HCT116 (cell line): ENCODE results near the gene EMILIN2. TPM values are rescaled to one million over a fixed set of nuclear protein-coding genes. Genes with fewer than 3 reads are reported as not detected.

Source experiments
- ATAC-seq: fragments of 200-7000 bp; cut with Tn5 transposase; 2 replicates; pipeline ENCODE4 v1.9.1; 2020; ENCODE audit warnings: mild to moderate bottlenecking, moderate library complexity
- BruUV-seq: library from RNA; stranded (reverse); fragments of 400-500 nt; replicated peaks from 2 replicates; lab custom pipeline; 2021; lab: Mats Ljungman, UMichigan
- CTCF ChIA-PET: fragments of 300-600 bp; sonication (Branson Sonifier 250); formaldehyde crosslinking; loops from one replicate; lab custom pipeline; 2021; ENCODE audit warnings: antibody characterized with exemption; lab: Charles Lee
- POLR2A ChIA-PET: fragments of 300-600, 350-600 bp; sonication (Branson Sonifier 250); formaldehyde crosslinking; loops from one replicate; lab custom pipeline; 2021; ENCODE audit warnings: antibody characterized with exemption; lab: Charles Lee
- RAD21 ChIA-PET, 2 experiments: fragments of 300-600 bp; sonication (Branson Sonifier 250); formaldehyde crosslinking; loops; one replicate each; lab custom pipeline; 2023; ENCODE audit warnings: low total read pairs in 2 of 2; ENCODE audit not compliant: uncharacterized antibody in 2 of 2, unreplicated experiment in 2 of 2, low non-redundant PET in 1 of 2; lab: Charles Lee
- DNase-seq: peaks from one replicate; pipeline ENCODE4 v3.0.0-alpha.2; 2010; ENCODE audit warnings: low read depth, low spot score
- H2AFZ ChIP-seq: fragments of 200-600 bp; shearing (Covaris generic), sonication (generic); 2 replicates; pipeline ENCODE4 v1.6.1; 2017; ENCODE audit warnings: low read depth, mixed run types, mixed read lengths, antibody characterized with exemption, low read length; ENCODE audit not compliant: poor library complexity, severe bottlenecking
- H3K27ac ChIP-seq: 2 replicates; pipeline ENCODE4 v1.5.1; 2012; ENCODE audit warnings: low read depth, low read length
- H3K27me3 ChIP-seq: fragments of 200-600 bp; sonication (generic); 2 replicates; pipeline ENCODE4 v1.6.1; 2016; ENCODE audit warnings: mixed run types, low read length, mixed read lengths; ENCODE audit not compliant: insufficient read depth
- H3K36me3 ChIP-seq, 2 experiments: fragments of 200-500 bp in 1 of 2; fragments of 200-600 bp in 1 of 2; sonication (Bioruptor generic) in 1 of 2; sonication (generic) in 1 of 2; 2 replicates each; pipeline versions ENCODE4 v1.5.1 to v1.6.1; 2014 to 2016; ENCODE audit warnings: low read length in 2 of 2, inconsistent platforms in 1 of 2, mixed read lengths in 1 of 2, mixed run types in 1 of 2; ENCODE audit not compliant: insufficient read depth in 2 of 2, control insufficient read depth in 1 of 2
- H3K4me1 ChIP-seq, 2 experiments: fragments of 200-600 bp in 1 of 2; sonication (generic) in 1 of 2; 2 replicates each; pipeline versions ENCODE4 v1.5.1 to v1.6.1; 2012 to 2017; ENCODE audit warnings: low read length in 2 of 2, inconsistent platforms in 1 of 2, mild to moderate bottlenecking in 1 of 2, mixed read lengths in 1 of 2, mixed run types in 1 of 2, moderate library complexity in 1 of 2; ENCODE audit not compliant: insufficient read depth in 2 of 2, control insufficient read depth in 1 of 2
- H3K4me2 ChIP-seq: fragments of 200-600 bp; sonication (generic); 2 replicates; pipeline ENCODE4 v1.6.1; 2017; ENCODE audit warnings: mixed run types, low read length, mixed read lengths
- H3K4me3 ChIP-seq, 2 experiments: fragments of 200-600 bp in 1 of 2; sonication (generic) in 1 of 2; replicated peaks in 1 of 2; 2 replicates each; pipeline ENCODE4 v1.5.1; 2011 to 2016; ENCODE audit warnings: low read length in 2 of 2, control low read depth in 1 of 2, low read depth in 1 of 2, mild to moderate bottlenecking in 1 of 2, mixed read lengths in 1 of 2, mixed run types in 1 of 2
- H3K79me2 ChIP-seq: fragments of 200-600 bp; sonication (generic); 2 replicates; pipeline ENCODE4 v1.6.1; 2017; ENCODE audit warnings: mild to moderate bottlenecking, mixed run types, low read length, moderate library complexity, mixed read lengths; ENCODE audit not compliant: insufficient read depth
- H3K9ac ChIP-seq: fragments of 200-600 bp; sonication (generic); 2 replicates; pipeline ENCODE4 v1.6.1; 2016; ENCODE audit warnings: low read length, mixed read lengths
- H3K9me2 ChIP-seq: fragments of 200-600 bp; sonication (generic), shearing (Covaris generic); 2 replicates; pipeline ENCODE4 v1.6.1; 2017; ENCODE audit warnings: mixed run types, mild to moderate bottlenecking, moderate library complexity; ENCODE audit not compliant: insufficient read depth
- H3K9me3 ChIP-seq, 2 experiments: fragments of 200-500 bp in 1 of 2; fragments of 200-600 bp in 1 of 2; sonication (Bioruptor generic) in 1 of 2; sonication (generic) in 1 of 2; 2 replicates each; pipeline ENCODE4 v1.6.1; 2014 to 2017; ENCODE audit warnings: low read length in 2 of 2, mixed read lengths in 2 of 2, inconsistent platforms in 1 of 2, low read depth in 1 of 2, mild to moderate bottlenecking in 1 of 2, mixed run types in 1 of 2, moderate library complexity in 1 of 2; ENCODE audit not compliant: control insufficient read depth in 1 of 2, insufficient read depth in 1 of 2
- H4K20me1 ChIP-seq: fragments of 200-600 bp; sonication (generic), shearing (Covaris generic); 2 replicates; pipeline ENCODE4 v1.6.1; 2017; ENCODE audit warnings: mixed run types, mild to moderate bottlenecking, moderate library complexity; ENCODE audit not compliant: insufficient read depth
- ATF3 ChIP-seq: IDR thresholded peaks from 2 replicates; pipeline ENCODE4 v1.6.1; 2012
- CEBPB ChIP-seq: IDR thresholded peaks from 2 replicates; pipeline ENCODE4 v1.6.1; 2012; ENCODE audit warnings: low read depth
- EZH2 ChIP-seq: fragments of 200-600 bp; sonication (generic); IDR thresholded peaks from 2 replicates; pipeline ENCODE4 v1.6.1; 2017; ENCODE audit warnings: antibody characterized with exemption, mixed run types
- EZH2phosphoT487 ChIP-seq: fragments of 200-600 bp; IDR thresholded peaks from 2 replicates; pipeline ENCODE4 v1.6.1; 2018; ENCODE audit warnings: antibody characterized with exemption, borderline replicate concordance
- RAD21 ChIP-seq: IDR thresholded peaks from 2 replicates; pipeline ENCODE4 v1.6.1; 2012; ENCODE audit warnings: low read depth, mild to moderate bottlenecking
- REST ChIP-seq: IDR thresholded peaks from 2 replicates; pipeline ENCODE4 v1.6.1; 2012; ENCODE audit warnings: low read depth
- SIN3A ChIP-seq: IDR thresholded peaks from 2 replicates; pipeline ENCODE4 v1.6.1; 2012; ENCODE audit warnings: low read depth
- SP1 ChIP-seq: IDR thresholded peaks from 2 replicates; pipeline ENCODE4 v1.6.1; 2012; ENCODE audit warnings: low read depth
- ZBTB33 ChIP-seq: IDR thresholded peaks from 2 replicates; pipeline ENCODE4 v1.6.1; 2011; ENCODE audit warnings: mild to moderate bottlenecking, low read length, moderate library complexity; ENCODE audit not compliant: insufficient replicate concordance; ENCODE audit errors: extremely low read depth
- ZFX ChIP-seq: fragments of 450-650 bp; IDR thresholded peaks from 2 replicates; pipeline ENCODE4 v1.6.1; 2017
- ZNF274 ChIP-seq: fragments of 200-500 bp; sonication (Bioruptor generic); IDR thresholded peaks from 2 replicates; pipeline ENCODE4 v1.6.1; 2014; ENCODE audit warnings: mild to moderate bottlenecking, low read depth, low read length, inconsistent platforms
- intact Hi-C: fragments of 100-400 bp; cut with micrococcal nuclease; formaldehyde crosslinking; loops from 2 replicates; pipeline ENCODE4 v1.10.0; 2022
- total RNA-seq: library from RNA; stranded (reverse); gene quantifications from one replicate; pipeline ENCODE4 v1.2.1, GENCODE V29; 2021; ENCODE audit not compliant: unreplicated experiment
- TF ChIP-seq, protein P1 (sequence below), 3 experiments: fragments of 200-600 bp in 1 of 3; sonication (generic) in 1 of 3; IDR thresholded peaks in 2 of 3; conservative IDR thresholded peaks in 1 of 3; 2 replicates each; pipeline ENCODE4 v1.5.1; 2012 to 2017; ENCODE audit warnings: low read depth in 2 of 3, low read length in 2 of 3, antibody characterized with exemption in 1 of 3, borderline replicate concordance in 1 of 3, control low read depth in 1 of 3, mild to moderate bottlenecking in 1 of 3, mixed read lengths in 1 of 3, mixed run types in 1 of 3, moderate library complexity in 1 of 3; ENCODE audit not compliant: insufficient read depth in 1 of 3

Gene EMILIN2
- total RNA-seq, 1 experiment from 2014 or later, result 23.4 TPM

GRCh38 chr18:2894841-2895370 is 48.1 kb downstream of the EMILIN2 start:
- ATAC-seq, result no peak
- DNase-seq, result no peak
- TF ChIP-seq, protein P1, sequence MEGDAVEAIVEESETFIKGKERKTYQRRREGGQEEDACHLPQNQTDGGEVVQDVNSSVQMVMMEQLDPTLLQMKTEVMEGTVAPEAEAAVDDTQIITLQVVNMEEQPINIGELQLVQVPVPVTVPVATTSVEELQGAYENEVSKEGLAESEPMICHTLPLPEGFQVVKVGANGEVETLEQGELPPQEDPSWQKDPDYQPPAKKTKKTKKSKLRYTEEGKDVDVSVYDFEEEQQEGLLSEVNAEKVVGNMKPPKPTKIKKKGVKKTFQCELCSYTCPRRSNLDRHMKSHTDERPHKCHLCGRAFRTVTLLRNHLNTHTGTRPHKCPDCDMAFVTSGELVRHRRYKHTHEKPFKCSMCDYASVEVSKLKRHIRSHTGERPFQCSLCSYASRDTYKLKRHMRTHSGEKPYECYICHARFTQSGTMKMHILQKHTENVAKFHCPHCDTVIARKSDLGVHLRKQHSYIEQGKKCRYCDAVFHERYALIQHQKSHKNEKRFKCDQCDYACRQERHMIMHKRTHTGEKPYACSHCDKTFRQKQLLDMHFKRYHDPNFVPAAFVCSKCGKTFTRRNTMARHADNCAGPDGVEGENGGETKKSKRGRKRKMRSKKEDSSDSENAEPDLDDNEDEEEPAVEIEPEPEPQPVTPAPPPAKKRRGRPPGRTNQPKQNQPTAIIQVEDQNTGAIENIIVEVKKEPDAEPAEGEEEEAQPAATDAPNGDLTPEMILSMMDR (IDR thresholded peaks at IDR 0.05 in 2 of 3, conservative IDR thresholded peaks at IDR 0.05 in 1 of 3; ENCODE audit: borderline replicate concordance in 1 of 3, insufficient read depth in 1 of 3, low read depth in 2 of 3, low read length in 2 of 3), result no peak
- TF ChIP-seq RAD21 (no peak), SP1 (no peak)
- intact Hi-C loops, result no loop called here
- ChIA-PET POLR2A (no interaction called here), CTCF (no interaction called here), RAD21 (no interaction called here)
- H2AFZ ChIP-seq, result no peak overlapping the region
- H3K27ac ChIP-seq, result no peak overlapping the region
- H3K4me2 ChIP-seq, result no peak overlapping the region
- no peaks in the 10 kb centered on the region for H3K79me2 ChIP-seq
- no peak overlapping the region for H3K4me3 ChIP-seq
- H3K36me3 ChIP-seq, result no peaks in the 10 kb centered on the region
- H3K27me3 ChIP-seq, result no peaks in the 10 kb centered on the region
- H4K20me1 ChIP-seq, result no peaks in the 10 kb centered on the region
- H3K9ac ChIP-seq, result no peak overlapping the region
- H3K9me2 ChIP-seq, result no peaks in the 10 kb centered on the region
- no TSS peak for BruUV-seq
- peaks cover 0 to 14% of the 10 kb centered on the region in 2 experiments; a peak in 2 of 4 replicates for H3K4me1 ChIP-seq
- H3K9me3 ChIP-seq, result no peaks in the 10 kb centered on the region

DNA sequence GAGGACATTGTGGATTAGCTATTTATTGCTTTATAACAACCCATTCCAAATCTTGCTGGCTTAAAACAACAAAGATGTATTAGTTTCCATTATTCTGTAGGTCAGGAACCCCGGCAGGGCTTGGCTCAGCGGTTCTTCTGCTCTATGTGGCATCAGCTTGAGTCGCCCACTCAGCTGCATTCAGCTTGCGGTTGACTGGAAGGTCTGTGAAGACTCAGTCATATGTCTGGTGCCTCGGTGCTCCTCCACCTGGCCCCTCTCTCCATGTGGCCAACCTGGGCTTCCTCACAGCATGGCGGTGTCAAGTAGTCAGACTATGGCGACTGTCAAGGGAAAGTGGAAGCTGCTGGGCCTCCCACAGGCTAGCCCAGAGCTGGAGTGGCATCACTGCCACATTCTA is 48.6 kb downstream of the EMILIN2 start:
- RAD21 ChIA-PET, result no interaction called here
- no peaks in the 10 kb centered on the region for H4K20me1 ChIP-seq
- no TSS peak for BruUV-seq
- H3K36me3 ChIP-seq, result no peaks in the 10 kb centered on the region
- no peak for ATAC-seq
- intact Hi-C loops, result no loop called here
- peaks cover 0 to 14% of the 10 kb centered on the region in 2 experiments; a peak in 2 of 4 replicates for H3K4me1 ChIP-seq
- no peaks in the 10 kb centered on the region for H3K27me3 ChIP-seq
- POLR2A ChIA-PET, result no interaction called here
- H3K4me2 ChIP-seq, result no peak overlapping the region
- H3K4me3 ChIP-seq, result no peak overlapping the region
- H3K27ac ChIP-seq, result no peak overlapping the region
- H2AFZ ChIP-seq, result no peak overlapping the region
- no peak for DNase-seq
- no peaks in the 10 kb centered on the region for H3K79me2 ChIP-seq
- no peaks in the 10 kb centered on the region for H3K9me3 ChIP-seq
- CTCF ChIA-PET, result no interaction called here
- no peaks in the 10 kb centered on the region for H3K9me2 ChIP-seq
- H3K9ac ChIP-seq, result no peak overlapping the region
- no peak for TF ChIP-seq SP1
- no peak for TF ChIP-seq EZH2
- no peak for TF ChIP-seq ZFX
- no peak for TF ChIP-seq EZH2phosphoT487
- TF ChIP-seq ATF3, result no peak
- no peak for TF ChIP-seq ZBTB33
- no peak for TF ChIP-seq REST
- TF ChIP-seq SIN3A, result no peak
- no peak for TF ChIP-seq ZNF274
- no peak for TF ChIP-seq CEBPB
